ENCODE measurements around the gene RNF26.

The RNF26 gene

DNA sequence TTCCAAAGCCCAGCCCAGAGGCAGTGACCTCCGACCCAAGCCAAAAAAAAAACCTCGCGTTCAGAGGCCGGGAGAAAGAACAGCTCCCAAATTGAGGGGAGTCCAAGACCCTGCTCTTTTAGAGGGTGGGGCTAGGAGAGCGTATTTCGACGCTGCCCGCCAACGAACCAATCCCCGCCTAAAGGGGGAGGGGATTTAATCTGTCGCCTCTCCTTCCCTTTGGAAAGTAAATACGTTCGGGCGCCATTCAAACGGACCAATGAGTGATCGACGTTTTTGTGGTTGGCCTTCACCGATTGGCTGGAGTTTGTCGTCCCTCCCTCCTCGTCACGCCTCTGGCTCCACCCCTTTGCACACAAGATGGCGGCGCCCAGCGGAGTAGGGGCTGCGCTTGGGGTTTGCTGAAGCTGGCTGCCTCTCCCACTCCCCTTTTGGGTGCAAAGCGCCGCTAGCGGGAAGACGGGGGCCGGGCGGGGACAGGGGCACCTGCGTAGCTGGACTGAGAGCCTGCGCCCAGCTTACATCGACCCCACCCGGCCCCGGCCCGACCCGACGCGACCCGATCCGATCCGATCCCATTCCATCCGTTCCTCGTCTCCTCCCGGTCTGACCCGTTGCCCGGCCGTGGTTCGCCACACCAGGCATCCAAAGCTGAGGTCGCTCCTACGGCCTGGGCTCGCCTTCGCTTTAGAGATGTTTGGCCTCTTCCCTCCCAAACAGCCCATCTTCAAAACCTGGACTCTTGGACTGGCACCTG is at the start of gene RNF26:
Gene RNF26, plus strand, starts transcription at position 354 of the 757 bp plus-strand sequence. CDS start 596 bp downstream, outside the sequence.
- Histone ChIP-seq H2AFZ (ENCODE audit: low read depth, low read length, severe bottlenecking) (peak within 1 kb of the TSS; percentile 72), H3K27ac (ENCODE audit: low read depth, low read length) (peak within 1 kb of the TSS; percentile 30), H3K36me3 (ENCODE audit: low read length) (no peaks in the 10 kb centered on the region), H3K27me3 (ENCODE audit: low read length) (no peaks in the 10 kb centered on the region), H3K9ac (ENCODE audit: low read length) (peak within 1 kb of the TSS; percentile 74), H3K4me2 (ENCODE audit: low read depth, low read length, poor library complexity, severe bottlenecking) (peak within 1 kb of the TSS; percentile 55), H3K4me3 (ENCODE audit: insufficient read depth, low read length, poor library complexity, severe bottlenecking) (peak within 1 kb of the TSS; percentile 50), H3K79me2 (ENCODE audit: insufficient read depth, low read length) (peaks cover 6% of the 10 kb centered on the region; the same call in 1 of the 2 replicates), H3K9me2 (replicated peaks; ENCODE audit: insufficient read depth, low read length) (no peaks in the 10 kb centered on the region), H4K20me1 (ENCODE audit: low read depth, low read length) (no peaks in the 10 kb centered on the region), H3K9me3 (ENCODE audit: insufficient read depth, low read length) (no peaks in the 10 kb centered on the region), H3F3A (ENCODE audit: insufficient read depth) (peaks cover 4% of the 10 kb centered on the region; the same call in 1 of the 2 replicates)
- TF ChIP-seq, protein P1, sequence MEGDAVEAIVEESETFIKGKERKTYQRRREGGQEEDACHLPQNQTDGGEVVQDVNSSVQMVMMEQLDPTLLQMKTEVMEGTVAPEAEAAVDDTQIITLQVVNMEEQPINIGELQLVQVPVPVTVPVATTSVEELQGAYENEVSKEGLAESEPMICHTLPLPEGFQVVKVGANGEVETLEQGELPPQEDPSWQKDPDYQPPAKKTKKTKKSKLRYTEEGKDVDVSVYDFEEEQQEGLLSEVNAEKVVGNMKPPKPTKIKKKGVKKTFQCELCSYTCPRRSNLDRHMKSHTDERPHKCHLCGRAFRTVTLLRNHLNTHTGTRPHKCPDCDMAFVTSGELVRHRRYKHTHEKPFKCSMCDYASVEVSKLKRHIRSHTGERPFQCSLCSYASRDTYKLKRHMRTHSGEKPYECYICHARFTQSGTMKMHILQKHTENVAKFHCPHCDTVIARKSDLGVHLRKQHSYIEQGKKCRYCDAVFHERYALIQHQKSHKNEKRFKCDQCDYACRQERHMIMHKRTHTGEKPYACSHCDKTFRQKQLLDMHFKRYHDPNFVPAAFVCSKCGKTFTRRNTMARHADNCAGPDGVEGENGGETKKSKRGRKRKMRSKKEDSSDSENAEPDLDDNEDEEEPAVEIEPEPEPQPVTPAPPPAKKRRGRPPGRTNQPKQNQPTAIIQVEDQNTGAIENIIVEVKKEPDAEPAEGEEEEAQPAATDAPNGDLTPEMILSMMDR (IDR thresholded peaks at IDR 0.05; ENCODE audit: insufficient read depth, low read length, poor library complexity, severe bottlenecking) = no peak
- TF ChIP-seq EZH2phosphoT487 (conservative IDR thresholded peaks at IDR 0.05; ENCODE audit: low read length) = no peak

- no peaks in the 10 kb centered on the region for H4K20me1 ChIP-seq (ENCODE audit: low read depth, low read length)
- peaks cover 5% of the 10 kb centered on the region for H3F3A ChIP-seq (ENCODE audit: insufficient read depth)
- H3K27me3 ChIP-seq (ENCODE audit: low read length) = no peaks in the 10 kb centered on the region
- H3K9me3 ChIP-seq (ENCODE audit: insufficient read depth, low read length) = no peaks in the 10 kb centered on the region
- TF ChIP-seq, protein P1 (IDR thresholded peaks at IDR 0.05; ENCODE audit: insufficient read depth, low read length, poor library complexity, severe bottlenecking) = no peak
- no peak for TF ChIP-seq EZH2phosphoT487 (conservative IDR thresholded peaks at IDR 0.05; ENCODE audit: low read length)
- H2AFZ ChIP-seq (ENCODE audit: low read depth, low read length, severe bottlenecking) = no peak overlapping the region
- no peak overlapping the region for H3K9ac ChIP-seq (ENCODE audit: low read length)
- H3K9me2 ChIP-seq (replicated peaks; ENCODE audit: insufficient read depth, low read length) = no peaks in the 10 kb centered on the region
- H3K4me2 ChIP-seq (ENCODE audit: low read depth, low read length, poor library complexity, severe bottlenecking) = no peak overlapping the region
- no peaks in the 10 kb centered on the region for H3K79me2 ChIP-seq (ENCODE audit: insufficient read depth, low read length)
- H3K27ac ChIP-seq (ENCODE audit: low read depth, low read length) = no peak overlapping the region
- H3K4me3 ChIP-seq (ENCODE audit: insufficient read depth, low read length, poor library complexity, severe bottlenecking) = no peak overlapping the region
- peaks cover 24% of the 10 kb centered on the region for H3K36me3 ChIP-seq (ENCODE audit: low read length)
These were observed 48.9 kb upstream of the RNF26 start for GRCh38 chr11:119285431-119285830.

- Histone ChIP-seq H3K27me3 (ENCODE audit: low read length) (no peaks in the 10 kb centered on the region), H3K79me2 (ENCODE audit: insufficient read depth, low read length) (no peaks in the 10 kb centered on the region), H3K27ac (ENCODE audit: low read depth, low read length) (no peak overlapping the region), H3K9me2 (replicated peaks; ENCODE audit: insufficient read depth, low read length) (no peaks in the 10 kb centered on the region), H3K36me3 (ENCODE audit: low read length) (peaks cover 26% of the 10 kb centered on the region), H3K4me2 (ENCODE audit: low read depth, low read length, poor library complexity, severe bottlenecking) (no peak overlapping the region), H3K9ac (ENCODE audit: low read length) (no peak overlapping the region), H2AFZ (ENCODE audit: low read depth, low read length, severe bottlenecking) (no peak overlapping the region), H3K4me3 (ENCODE audit: insufficient read depth, low read length, poor library complexity, severe bottlenecking) (no peak overlapping the region), H3F3A (ENCODE audit: insufficient read depth) (peaks cover 5% of the 10 kb centered on the region), H4K20me1 (ENCODE audit: low read depth, low read length) (no peaks in the 10 kb centered on the region), H3K9me3 (ENCODE audit: insufficient read depth, low read length) (no peaks in the 10 kb centered on the region)
- TF ChIP-seq, protein P1 (IDR thresholded peaks at IDR 0.05; ENCODE audit: insufficient read depth, low read length, poor library complexity, severe bottlenecking) = no peak
- no peak for TF ChIP-seq EZH2phosphoT487 (conservative IDR thresholded peaks at IDR 0.05; ENCODE audit: low read length)
These were observed 46.1 kb upstream of the RNF26 start for GRCh38 chr11:119288219-119288618.
